HUES48 (cell line): ENCODE data around the gene SSR2.

Experiments used
- H3K27ac ChIP-seq: one replicate; pipeline ENCODE4 v1.7.0; 2013; ENCODE audit warnings: low read depth, low read length, inconsistent platforms
- H3K27me3 ChIP-seq: 2 replicates; pipeline ENCODE4 v1.6.1; 2013; ENCODE audit warnings: mild to moderate bottlenecking, low read length; ENCODE audit not compliant: control insufficient read depth, insufficient read depth
- H3K36me3 ChIP-seq: 2 replicates; pipeline ENCODE4 v1.6.1; 2013; ENCODE audit warnings: low read length; ENCODE audit not compliant: control insufficient read depth, insufficient read depth
- H3K4me1 ChIP-seq: 2 replicates; pipeline ENCODE4 v1.6.1; 2013; ENCODE audit warnings: mild to moderate bottlenecking, low read length; ENCODE audit not compliant: control insufficient read depth, insufficient read depth
- H3K4me3 ChIP-seq: 2 replicates; pipeline ENCODE4 v1.5.1; 2013; ENCODE audit warnings: mild to moderate bottlenecking, low read depth, low read length
- H3K9ac ChIP-seq: 2 replicates; pipeline ENCODE4 v1.6.1; 2013; ENCODE audit warnings: mild to moderate bottlenecking, low read depth, low read length, moderate library complexity
- H3K9me3 ChIP-seq: 2 replicates; pipeline ENCODE4 v1.6.1; 2013; ENCODE audit warnings: low read length; ENCODE audit not compliant: control insufficient read depth, insufficient read depth

SSR2 gene

DNA sequence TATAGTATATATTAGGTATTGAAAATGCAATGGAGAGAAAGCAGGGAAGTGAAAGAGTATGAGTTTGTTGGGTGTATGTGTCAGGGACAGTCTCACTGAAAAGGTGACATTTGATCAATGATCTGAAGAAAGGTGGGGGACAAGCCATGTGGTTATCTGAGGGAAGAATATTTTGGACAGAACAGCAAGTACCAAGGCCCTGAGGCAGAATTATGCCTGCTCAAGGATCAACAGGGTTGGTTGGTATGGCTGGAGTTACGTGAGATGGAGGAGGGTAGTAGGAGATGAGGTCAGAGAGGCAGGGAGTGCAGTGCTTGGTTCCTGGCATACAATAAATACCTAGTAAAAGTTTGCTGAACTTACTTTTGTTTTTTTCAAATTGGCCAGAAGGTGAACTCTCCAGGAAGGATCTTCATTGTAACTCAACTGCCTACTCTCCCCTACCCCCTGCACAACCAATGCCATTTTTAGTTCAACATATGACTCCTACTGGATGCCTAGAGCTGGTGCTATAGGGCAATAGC lies 35.6 kb upstream of the SSR2 start:
- Histone ChIP-seq H3K36me3 (peaks cover 20% of the 10 kb centered on the region), H3K4me1 (peaks cover 8% of the 10 kb centered on the region; the same call in 1 of the 2 replicates), H3K9me3 (no peaks in the 10 kb centered on the region), H3K27ac (no peak overlapping the region), H3K4me3 (no peak overlapping the region), H3K27me3 (no peaks in the 10 kb centered on the region), H3K9ac (no peak overlapping the region)

DNA sequence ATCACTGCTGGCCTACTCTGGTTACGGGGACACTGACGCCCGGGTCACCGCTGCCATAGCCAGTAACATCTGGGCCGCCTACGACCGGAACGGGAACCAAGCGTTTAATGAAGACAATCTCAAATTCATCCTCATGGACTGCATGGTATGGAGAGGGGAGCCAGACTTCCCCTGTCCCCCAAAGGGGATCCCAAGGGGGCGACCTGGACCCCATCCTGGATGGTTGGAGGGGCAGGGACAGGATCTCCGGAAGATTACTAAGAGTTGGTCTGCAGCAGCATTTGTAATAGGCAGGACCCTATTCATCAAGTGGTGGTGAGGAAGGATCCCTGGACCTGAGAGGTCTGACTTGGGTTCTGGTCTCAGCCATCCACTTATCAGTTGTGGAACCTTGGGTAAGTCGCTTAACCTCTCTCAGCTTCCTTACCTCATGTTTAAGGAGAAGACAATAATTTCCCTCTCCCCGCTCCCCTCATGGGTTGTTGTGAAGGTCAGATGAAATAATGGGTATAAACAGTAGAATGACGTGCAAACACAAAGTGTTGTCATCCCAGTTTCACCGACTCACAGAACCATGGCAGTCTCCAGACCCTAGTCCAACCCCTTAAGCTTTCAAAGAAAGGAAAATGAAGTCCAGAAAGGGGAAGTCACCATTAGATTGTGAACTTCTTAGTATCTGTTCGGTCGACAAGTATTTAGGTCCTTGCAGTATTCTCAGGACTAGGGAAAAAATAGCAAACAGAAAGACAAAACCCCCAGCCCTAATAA lies 34.7 kb upstream of the SSR2 start:
- Histone ChIP-seq H3K9ac (peak overlapping the region; percentile 48), H3K4me3 (peak overlapping the region; percentile 96), H3K27ac (peak overlapping the region; percentile 36), H3K36me3 (peaks cover 27% of the 10 kb centered on the region), H3K4me1 (peaks cover 8% of the 10 kb centered on the region; the same call in 1 of the 2 replicates), H3K9me3 (no peaks in the 10 kb centered on the region), H3K27me3 (no peaks in the 10 kb centered on the region)

DNA sequence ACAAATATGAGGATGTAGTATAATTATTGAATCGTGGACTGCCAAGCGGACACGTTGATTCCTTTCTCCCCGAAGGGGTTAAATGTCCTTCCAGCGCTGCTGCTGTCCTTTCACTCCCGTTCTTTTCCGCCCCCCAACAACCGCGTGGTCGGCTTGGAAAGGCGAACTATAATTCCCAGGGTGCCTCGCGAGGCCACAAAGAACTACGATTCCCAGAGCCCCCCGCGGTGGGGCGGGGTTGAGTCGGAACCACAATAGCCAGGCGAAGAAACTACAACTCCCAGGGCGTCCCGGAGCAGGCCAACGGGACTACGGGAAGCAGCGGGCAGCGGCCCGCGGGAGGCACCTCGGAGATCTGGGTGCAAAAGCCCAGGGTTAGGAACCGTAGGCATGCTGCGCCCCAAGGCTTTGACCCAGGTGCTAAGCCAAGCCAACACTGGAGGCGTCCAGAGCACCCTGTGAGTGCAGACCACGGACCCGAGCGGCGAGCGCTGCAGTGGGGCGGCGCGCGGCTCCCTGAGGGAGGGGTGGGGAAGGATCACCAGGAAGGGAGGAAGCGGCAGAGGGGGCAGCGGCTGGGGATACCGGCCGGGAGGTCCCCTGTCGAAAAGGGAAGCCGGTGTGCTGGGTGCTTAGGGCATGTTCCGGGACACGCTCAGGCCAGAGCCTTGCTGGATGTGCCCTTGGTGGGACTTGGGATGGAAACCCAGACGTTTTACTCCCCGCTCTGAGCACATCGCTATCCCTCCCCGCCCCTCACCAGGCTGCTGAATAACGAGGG lies 33.9 kb upstream of the SSR2 start, which contains the start of gene LAMTOR2:
LAMTOR2 (plus strand) TSS at position 283 of the 781 bp plus-strand sequence; CDS start at position 391, 108 bp downstream.
- Histone ChIP-seq H3K27ac (peak within 1 kb of the TSS; percentile 99), H3K4me3 (peak within 1 kb of the TSS; percentile 96), H3K9ac (peak within 1 kb of the TSS; percentile 88), H3K36me3 (peaks cover 35% of the 10 kb centered on the region), H3K4me1 (peaks cover 8% of the 10 kb centered on the region; the same call in 1 of the 2 replicates), H3K9me3 (no peaks in the 10 kb centered on the region), H3K27me3 (no peaks in the 10 kb centered on the region)

DNA sequence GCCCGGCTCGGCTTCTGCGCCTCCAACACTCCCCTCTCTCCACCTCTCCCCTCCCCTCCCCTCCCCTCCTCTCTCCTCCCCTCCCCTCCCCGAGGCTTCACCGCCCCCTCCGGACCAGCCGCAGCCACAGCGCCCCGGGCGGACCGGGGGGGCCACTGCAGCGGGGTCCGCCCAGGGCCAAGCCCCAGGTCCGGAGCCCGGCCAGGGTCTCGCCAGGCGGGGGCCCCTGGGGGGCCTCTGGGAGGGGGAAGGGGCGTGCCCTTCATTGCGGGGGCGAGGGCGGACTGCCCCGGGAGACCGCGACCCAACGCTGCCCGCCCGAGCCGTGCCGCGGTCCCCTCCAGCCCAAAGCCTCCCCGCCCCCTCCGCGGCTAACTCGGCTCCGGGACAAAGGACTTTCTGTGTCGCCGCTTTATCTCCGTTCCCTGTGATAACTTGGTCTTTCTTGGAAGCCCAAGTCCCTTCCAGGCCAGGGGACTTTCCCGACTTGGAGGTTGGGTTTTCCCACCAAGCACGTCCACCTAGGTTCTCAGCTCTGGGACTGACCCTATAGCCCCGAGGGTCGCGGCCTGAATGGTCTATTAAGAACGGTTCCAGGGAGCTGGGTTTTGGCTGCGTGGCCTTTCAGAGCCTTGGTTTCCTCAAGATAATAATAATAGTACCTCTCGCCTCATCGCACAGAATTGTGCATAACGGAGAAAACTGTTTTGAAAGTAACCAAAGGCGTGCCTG lies 33.2 kb upstream of the SSR2 start, which contains the start of gene UBQLN4:
UBQLN4 (minus strand) TSS at position 31 of the 732 bp plus-strand sequence. CDS start 97 bp downstream, outside the sequence.
- peaks cover 8% of the 10 kb centered on the region; the same call in 1 of the 2 replicates for H3K4me1 ChIP-seq
- H3K9me3 ChIP-seq: no peaks in the 10 kb centered on the region
- H3K36me3 ChIP-seq: peaks cover 42% of the 10 kb centered on the region
- H3K27me3 ChIP-seq: no peaks in the 10 kb centered on the region
- H3K4me3 ChIP-seq: peak within 1 kb of the TSS; percentile 96
- peak within 1 kb of the TSS; percentile 88 for H3K9ac ChIP-seq
- peak within 1 kb of the TSS; percentile 99 for H3K27ac ChIP-seq

DNA sequence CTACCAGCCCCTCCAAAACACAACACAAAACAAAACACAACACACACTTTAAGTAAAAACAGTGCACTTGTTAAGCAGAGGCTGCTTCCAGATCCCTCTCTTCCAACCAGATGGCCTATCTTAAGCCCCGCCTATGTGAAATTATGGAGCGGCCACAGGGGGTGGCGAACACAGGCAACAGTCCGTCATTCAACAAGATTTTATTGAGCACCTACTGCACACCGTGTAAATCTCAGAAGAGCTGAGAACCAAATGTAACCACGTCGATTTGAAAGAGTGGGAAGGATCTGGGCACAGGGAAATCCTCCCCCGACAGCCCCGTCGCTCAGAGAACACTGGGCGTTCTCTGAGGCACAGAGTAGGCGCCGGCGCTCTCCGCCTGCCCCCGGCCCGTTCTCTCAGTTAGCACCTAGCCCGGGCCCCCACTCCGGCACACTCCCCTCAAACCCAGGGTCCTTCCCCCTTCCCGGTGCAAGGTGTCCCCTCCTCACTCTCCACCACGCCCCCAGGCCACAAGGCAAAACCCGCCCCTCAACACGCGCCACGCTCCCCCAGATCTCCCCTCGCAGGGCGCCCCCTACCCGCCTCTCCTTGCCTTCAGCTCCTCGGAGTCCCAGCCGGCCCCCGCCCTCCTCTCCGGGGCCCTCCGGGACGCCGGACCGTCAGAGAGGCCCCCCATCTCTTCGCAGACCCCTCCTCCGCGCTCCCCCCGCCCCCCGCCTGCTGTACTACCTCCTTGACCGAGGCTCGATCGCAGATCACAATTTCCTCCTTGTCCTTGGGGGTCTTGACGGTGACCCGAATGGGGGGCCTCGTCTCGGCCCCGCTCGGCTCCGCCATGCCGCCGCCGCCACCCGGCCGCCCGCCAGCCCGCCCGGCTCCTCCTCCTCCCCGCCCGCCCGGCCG lies 32.4 kb upstream of the SSR2 start:
- Histone ChIP-seq H3K4me1 (peaks cover 8% of the 10 kb centered on the region; the same call in 1 of the 2 replicates), H3K36me3 (peaks cover 45% of the 10 kb centered on the region)

DNA sequence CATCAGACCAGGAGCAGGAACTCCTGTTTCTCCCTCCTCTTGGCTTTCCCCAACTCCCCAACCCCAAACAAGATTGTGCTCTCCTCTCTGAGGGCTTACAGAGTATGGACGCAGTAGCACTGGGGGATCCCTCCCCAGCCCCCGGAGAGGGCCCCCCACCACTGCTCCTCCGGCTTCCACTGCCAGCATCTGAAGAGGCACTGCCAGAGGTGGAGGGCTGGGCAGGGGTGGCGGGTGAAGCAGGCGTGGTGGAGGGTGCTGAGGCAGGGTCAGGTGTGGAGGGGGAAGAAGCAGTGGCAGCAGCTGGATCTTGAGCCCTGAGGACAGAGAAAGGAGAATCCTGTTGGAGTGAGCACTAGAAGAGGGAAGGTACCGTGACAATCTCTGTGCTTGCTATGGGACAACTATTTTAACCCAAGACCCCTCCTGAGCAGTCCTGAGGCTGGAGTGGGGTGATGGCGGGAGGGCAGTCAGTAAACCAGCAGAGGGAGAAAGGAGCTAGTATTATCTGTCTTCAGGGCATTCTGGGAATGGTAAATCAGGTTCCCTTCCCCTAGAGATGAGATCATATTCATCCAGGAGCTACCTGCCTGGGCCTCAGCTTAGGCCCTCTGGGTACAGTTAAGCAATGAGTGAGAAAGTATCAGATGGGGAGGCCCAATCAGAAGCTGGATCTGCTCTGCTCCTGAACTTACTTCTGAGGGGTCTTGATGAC lies 30.4 kb upstream of the SSR2 start:
- Histone ChIP-seq H3K36me3 (peaks cover 39% of the 10 kb centered on the region), H3K4me3 (no peak overlapping the region), H3K4me1 (peaks cover 8% of the 10 kb centered on the region; the same call in 1 of the 2 replicates)

More for the DNA sequence above, 32.4 kb upstream of the SSR2 start:
- H3K27me3 ChIP-seq: no peaks in the 10 kb centered on the region
- H3K4me3 ChIP-seq: peak overlapping the region; percentile 92
- no peaks in the 10 kb centered on the region for H3K9me3 ChIP-seq
- peak overlapping the region; percentile 30; the same call in 1 of the 2 replicates for H3K9ac ChIP-seq
- peak overlapping the region; percentile 82 for H3K27ac ChIP-seq

DNA sequence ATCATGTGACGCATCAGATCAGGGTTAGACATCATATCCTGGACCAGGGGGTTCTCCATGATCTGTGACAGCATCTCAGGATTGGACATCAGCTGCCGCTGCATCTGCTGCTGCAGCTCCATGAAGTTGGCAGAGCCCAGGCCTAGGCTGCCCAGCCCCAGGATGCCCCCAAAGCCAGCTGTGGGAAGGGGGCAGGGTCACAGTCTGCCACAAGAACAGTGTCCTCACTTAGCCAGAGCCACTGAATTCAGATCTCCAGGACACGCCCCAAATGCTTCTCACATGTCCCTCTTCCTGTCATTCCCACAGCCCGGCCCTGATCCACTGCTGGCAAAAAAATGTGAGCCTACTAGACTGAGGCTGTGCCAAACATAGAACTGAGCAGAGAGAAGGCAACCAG lies 29.6 kb upstream of the SSR2 start:
- Histone ChIP-seq H3K4me1 (peaks cover 4% of the 10 kb centered on the region; the same call in 1 of the 2 replicates), H3K27me3 (no peaks in the 10 kb centered on the region), H3K9me3 (no peaks in the 10 kb centered on the region), H3K4me3 (no peak overlapping the region), H3K36me3 (peaks cover 43% of the 10 kb centered on the region), H3K27ac (no peak overlapping the region), H3K9ac (no peak overlapping the region)

More for the DNA sequence above, 30.4 kb upstream of the SSR2 start:
- no peak overlapping the region for H3K27ac ChIP-seq
- H3K9me3 ChIP-seq: no peaks in the 10 kb centered on the region
- no peaks in the 10 kb centered on the region for H3K27me3 ChIP-seq
- no peak overlapping the region for H3K9ac ChIP-seq

DNA sequence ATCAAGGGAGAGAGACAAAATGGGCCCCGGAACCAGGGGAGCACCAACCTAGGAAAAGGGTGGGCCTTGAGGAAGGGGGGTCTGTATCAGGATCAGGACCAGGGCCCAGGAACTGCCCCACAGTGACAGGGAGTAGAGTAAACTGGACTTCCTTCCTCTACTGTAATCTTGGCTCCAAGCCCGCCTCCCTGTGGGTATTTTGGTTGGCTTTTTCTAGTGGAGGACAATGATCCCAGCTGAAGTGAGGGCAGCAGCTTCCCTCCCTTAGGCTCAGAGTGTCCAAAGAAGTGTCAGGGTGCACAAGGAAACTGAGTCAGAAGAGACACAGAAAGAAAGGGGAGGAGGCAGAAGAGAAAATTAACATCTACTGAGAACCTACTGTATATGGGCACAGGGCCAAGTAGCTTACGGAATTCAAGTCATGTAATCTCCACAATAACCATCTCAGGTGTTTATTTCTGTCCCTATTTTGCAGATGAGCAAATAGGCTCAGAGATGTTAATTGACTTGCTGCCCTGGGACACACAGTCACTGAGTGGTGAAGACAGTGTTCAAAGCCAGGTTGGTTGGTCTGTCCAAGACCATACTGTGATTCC lies 28.0 kb upstream of the SSR2 start:
- no peaks in the 10 kb centered on the region for H3K9me3 ChIP-seq
- peaks cover 56% of the 10 kb centered on the region for H3K36me3 ChIP-seq
- no peak overlapping the region for H3K9ac ChIP-seq
- no peaks in the 10 kb centered on the region for H3K27me3 ChIP-seq
- H3K4me3 ChIP-seq: no peak overlapping the region
- peaks cover 3% of the 10 kb centered on the region; the same call in 1 of the 2 replicates for H3K4me1 ChIP-seq
- no peak overlapping the region for H3K27ac ChIP-seq

DNA sequence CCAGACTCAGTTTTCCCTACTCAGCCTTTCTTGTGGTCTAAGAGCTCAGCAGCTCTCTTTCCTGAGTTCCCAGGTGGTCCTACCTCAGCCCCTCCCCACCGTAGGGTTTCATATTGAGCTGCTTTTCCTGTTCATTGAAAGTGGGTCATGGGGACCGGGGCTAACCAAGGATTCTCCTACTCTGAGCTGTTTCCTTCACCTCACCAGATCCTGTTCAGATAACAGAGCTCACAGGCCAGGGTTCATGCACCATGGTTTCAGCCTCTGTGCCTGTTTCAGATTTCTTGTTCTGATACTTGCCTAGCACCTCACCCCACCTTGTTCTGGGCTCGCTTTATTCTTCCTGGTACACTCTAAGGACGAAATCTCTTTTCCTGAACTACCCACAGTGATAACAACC lies 24.3 kb upstream of the SSR2 start:
- Histone ChIP-seq H3K9me3 (no peaks in the 10 kb centered on the region), H3K9ac (no peak overlapping the region), H3K4me1 (no peaks in the 10 kb centered on the region), H3K36me3 (peaks cover 77% of the 10 kb centered on the region), H3K27ac (no peak overlapping the region), H3K27me3 (no peaks in the 10 kb centered on the region), H3K4me3 (no peak overlapping the region)
